IPS-18a (cell line): Measurements from ENCODE around the gene DDT.
"Not testable (repeated sequence)": the region's sequence is repeated elsewhere in the genome, so short reads cannot be mapped to it uniquely, and the experiment has no call there.

Experiments
- H3K27ac ChIP-seq: one replicate; pipeline ENCODE4 v1.5.1; 2013; ENCODE audit warnings: low read length
- H3K27me3 ChIP-seq: one replicate; pipeline ENCODE4 v1.6.1; 2013; ENCODE audit warnings: mild to moderate bottlenecking, low read length; ENCODE audit not compliant: control insufficient read depth, insufficient read depth
- H3K36me3 ChIP-seq: one replicate; pipeline ENCODE4 v1.6.1; 2013; ENCODE audit warnings: low read depth, low read length; ENCODE audit not compliant: control insufficient read depth
- H3K4me1 ChIP-seq: one replicate; pipeline ENCODE4 v1.6.1; 2013; ENCODE audit warnings: low read depth, low read length; ENCODE audit not compliant: control insufficient read depth
- H3K4me3 ChIP-seq: one replicate; pipeline ENCODE4 v1.5.1; 2013; ENCODE audit warnings: low read length
- H3K9ac ChIP-seq: one replicate; pipeline ENCODE4 v1.6.1; 2013; ENCODE audit warnings: mild to moderate bottlenecking, low read length, moderate library complexity
- H3K9me3 ChIP-seq: one replicate; pipeline ENCODE4 v1.6.1; 2013; ENCODE audit warnings: low read depth, low read length; ENCODE audit not compliant: control insufficient read depth

Gene DDT

GRCh38 chr22:23947391-23947790 is 26.9 kb downstream of the DDT start:
- not testable (repeated sequence) for H3K4me1 ChIP-seq, H3K4me3 ChIP-seq, H3K27ac ChIP-seq, H3K9ac ChIP-seq, H3K36me3 ChIP-seq, H3K27me3 ChIP-seq, H3K9me3 ChIP-seq

- H3K4me1 ChIP-seq, H3K27ac ChIP-seq, H3K27me3 ChIP-seq, H3K36me3 ChIP-seq, H3K9me3 ChIP-seq, H3K9ac ChIP-seq, H3K4me3 ChIP-seq: not testable (repeated sequence)
Measured at GRCh38 chr22:23940166-23940565, 34.1 kb downstream of the DDT start.

DNA sequence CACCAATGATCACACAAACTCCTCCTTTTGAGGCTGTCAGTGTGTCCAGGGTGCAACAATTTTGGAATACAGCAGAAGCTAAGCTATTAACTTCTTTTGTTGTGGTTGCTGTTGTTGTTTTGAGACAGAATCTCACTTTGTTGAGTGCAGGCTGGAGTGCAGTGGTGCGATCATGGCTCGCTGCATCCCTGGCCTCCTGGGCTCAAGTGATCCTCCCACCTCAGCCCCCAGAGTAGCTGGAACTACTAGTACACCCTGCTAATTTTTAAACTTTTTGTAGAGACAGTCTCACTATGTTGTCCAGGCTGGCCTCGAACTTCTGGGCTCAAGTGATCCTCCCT is 35.3 kb downstream of the DDT start:
- Histone ChIP-seq H3K27me3 (no peaks in the 10 kb centered on the region), H3K9me3 (no peaks in the 10 kb centered on the region)

GRCh38 chr22:23938328-23939016 is 35.8 kb downstream of the DDT start:
- Histone ChIP-seq H3K27ac (no peak overlapping the region), H3K9ac (no peak overlapping the region), H3K36me3 (no peaks in the 10 kb centered on the region), H3K9me3 (no peaks in the 10 kb centered on the region), H3K4me1 (no peaks in the 10 kb centered on the region), H3K27me3 (no peaks in the 10 kb centered on the region), H3K4me3 (no peak overlapping the region)

More for the DNA sequence above, 35.3 kb downstream of the DDT start:
- Histone ChIP-seq H3K9ac (no peak overlapping the region), H3K4me1 (no peaks in the 10 kb centered on the region), H3K4me3 (no peak overlapping the region), H3K27ac (no peak overlapping the region), H3K36me3 (no peaks in the 10 kb centered on the region)

GRCh38 chr22:23926561-23926960 is 47.7 kb downstream of the DDT start:
- H3K9me3 ChIP-seq = peaks cover 5% of the 10 kb centered on the region
- no peak overlapping the region for H3K4me3 ChIP-seq
- H3K9ac ChIP-seq = no peak overlapping the region
- H3K27ac ChIP-seq = no peak overlapping the region
- no peaks in the 10 kb centered on the region for H3K4me1 ChIP-seq
- H3K27me3 ChIP-seq = no peaks in the 10 kb centered on the region
- H3K36me3 ChIP-seq = peaks cover 4% of the 10 kb centered on the region

DNA sequence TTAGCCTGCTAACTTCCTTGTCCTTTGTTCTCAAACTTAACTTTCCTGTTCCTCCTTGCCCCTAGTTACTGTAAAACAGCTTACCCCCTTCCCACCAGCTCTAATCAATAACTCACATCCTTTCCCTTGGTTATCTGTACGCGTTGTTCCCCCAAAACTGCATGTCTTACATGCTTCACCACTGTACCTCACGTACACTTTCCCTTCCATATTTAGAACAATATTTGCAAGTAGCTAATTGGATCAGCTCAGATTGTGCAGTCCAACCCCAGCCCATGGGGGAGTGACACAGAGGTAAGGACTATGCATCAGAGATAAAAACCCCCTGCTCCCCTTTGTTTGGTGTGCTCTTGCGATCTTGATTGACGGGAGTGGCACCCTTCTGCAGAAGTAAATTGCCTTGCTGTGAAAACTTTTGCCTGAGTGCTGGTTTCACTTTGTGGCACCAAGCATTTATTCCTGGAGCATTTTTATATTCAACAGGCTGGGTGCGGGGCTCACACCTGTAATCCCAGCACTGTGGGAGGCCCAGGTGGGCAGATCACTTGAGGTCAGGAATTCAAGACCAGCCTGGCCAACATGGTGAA is 49.1 kb downstream of the DDT start:
- Histone ChIP-seq H3K36me3 (peaks cover 4% of the 10 kb centered on the region), H3K9ac (no peak overlapping the region), H3K9me3 (peaks cover 5% of the 10 kb centered on the region), H3K4me1 (no peaks in the 10 kb centered on the region), H3K27me3 (no peaks in the 10 kb centered on the region), H3K27ac (no peak overlapping the region), H3K4me3 (no peak overlapping the region)

DNA sequence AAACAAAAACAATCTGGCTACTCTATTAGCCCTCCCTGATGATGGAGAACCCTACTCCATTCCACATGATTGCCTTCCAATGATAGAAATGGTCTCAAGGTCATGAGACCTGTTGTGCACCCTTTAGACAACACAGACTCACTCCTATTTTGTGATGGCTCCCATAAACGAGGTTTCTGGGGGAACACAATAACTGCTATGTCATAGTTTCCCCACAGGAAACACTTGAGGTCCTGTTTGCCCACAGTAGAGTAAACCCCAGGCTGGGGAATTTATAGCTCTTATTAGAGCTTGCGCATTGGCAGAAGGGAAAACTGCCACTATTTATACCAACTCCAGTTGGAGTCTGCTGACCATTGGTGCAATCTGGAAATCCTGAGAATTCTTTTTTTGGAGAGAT is 51.3 kb downstream of the DDT start:
- Histone ChIP-seq H3K9ac (no peak overlapping the region), H3K36me3 (peaks cover 4% of the 10 kb centered on the region), H3K4me1 (no peaks in the 10 kb centered on the region)

DNA sequence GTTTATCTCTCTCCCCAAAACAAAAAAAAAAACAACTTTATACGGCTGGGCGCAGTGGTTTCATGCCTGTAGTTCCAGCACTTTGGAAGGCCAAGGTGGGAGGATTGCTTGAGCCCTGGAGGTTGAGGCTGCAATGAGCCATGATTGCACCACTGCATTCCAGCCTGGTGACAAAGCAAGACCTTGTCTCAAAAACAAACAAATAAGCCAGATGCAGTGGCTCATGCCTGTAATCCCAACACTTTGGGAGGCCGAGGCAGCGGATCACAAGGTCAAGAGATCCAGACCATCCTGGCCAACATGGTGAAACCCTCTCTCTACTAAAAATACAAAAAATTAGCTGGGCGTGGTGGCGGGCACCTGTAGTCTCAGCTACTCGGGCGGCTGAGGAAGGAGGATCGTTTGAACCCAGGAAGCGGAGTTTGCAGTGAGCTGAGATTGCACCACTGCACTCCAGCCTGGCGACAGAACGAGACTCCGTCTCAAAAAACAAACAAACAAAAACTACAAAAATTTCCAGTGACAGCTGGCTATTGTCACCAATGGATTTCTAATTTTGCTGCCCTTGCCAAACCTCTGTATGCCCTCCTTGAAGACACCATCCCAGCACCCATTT is 52.5 kb downstream of the DDT start:
- H3K4me3 ChIP-seq, H3K9me3 ChIP-seq: not testable (repeated sequence)

More for the DNA sequence above, 51.3 kb downstream of the DDT start:
- Histone ChIP-seq H3K4me3 (no peak overlapping the region), H3K27ac (no peak overlapping the region), H3K27me3 (no peaks in the 10 kb centered on the region), H3K9me3 (peaks cover 5% of the 10 kb centered on the region)

More for the DNA sequence above, 52.5 kb downstream of the DDT start:
- not testable (repeated sequence) for H3K9ac ChIP-seq, H3K4me1 ChIP-seq, H3K27me3 ChIP-seq, H3K27ac ChIP-seq, H3K36me3 ChIP-seq
